GM23338 (cell line): ENCODE data around the gene FHIT. TPM values are rescaled to one million over a fixed set of nuclear protein-coding genes. Genes with fewer than 3 reads are reported as not detected.

ENCODE experiments used
- ATAC-seq: fragments of 200-7000 bp; cut with Tn5 transposase; 3 replicates; pipeline ENCODE4 v1.9.1; 2020
- DNase-seq: peaks from one replicate; pipeline ENCODE4 v3.0.0-alpha.2; 2015; ENCODE audit warnings: low spot score
- H2AFZ ChIP-seq: fragments of 200-600 bp; sonication (generic); 2 replicates; pipeline ENCODE4 v1.8.0; 2016; ENCODE audit warnings: antibody characterized with exemption, mild to moderate bottlenecking, moderate library complexity
- H3F3A ChIP-seq: fragments of 200-600 bp; sonication (generic); replicated peaks from 2 replicates; pipeline ENCODE4 v1.8.0; 2017; ENCODE audit warnings: antibody characterized with exemption, mixed run types, low read depth
- H3K27ac ChIP-seq: fragments of 200-600 bp; sonication (generic); 2 replicates; pipeline ENCODE4 v1.6.1; 2016; ENCODE audit warnings: low read depth
- H3K27me3 ChIP-seq: fragments of 200-600 bp; sonication (generic); 2 replicates; pipeline ENCODE4 v1.8.0; 2016; ENCODE audit warnings: mild to moderate bottlenecking, mixed run types, moderate library complexity; ENCODE audit not compliant: insufficient read depth
- H3K36me3 ChIP-seq: fragments of 200-600 bp; sonication (generic); 2 replicates; pipeline ENCODE4 v1.8.0; 2016; ENCODE audit warnings: mild to moderate bottlenecking; ENCODE audit not compliant: insufficient read depth
- H3K4me1 ChIP-seq: fragments of 200-600 bp; sonication (generic); 2 replicates; pipeline ENCODE4 v1.8.0; 2016; ENCODE audit warnings: mild to moderate bottlenecking, moderate library complexity; ENCODE audit not compliant: insufficient read depth
- H3K4me2 ChIP-seq: fragments of 200-600 bp; sonication (generic); 2 replicates; pipeline ENCODE4 v1.7.1; 2017; ENCODE audit warnings: mixed run types
- H3K4me3 ChIP-seq: fragments of 200-600 bp; sonication (generic); 2 replicates; pipeline ENCODE4 v1.6.1; 2016; ENCODE audit warnings: mixed run types
- H3K79me2 ChIP-seq: fragments of 200-600 bp; sonication (generic); replicated peaks from 2 replicates; pipeline ENCODE4 v1.8.0; 2017; ENCODE audit warnings: mild to moderate bottlenecking; ENCODE audit not compliant: insufficient read depth
- H3K9me2 ChIP-seq: fragments of 200-600 bp; sonication (generic); 2 replicates; pipeline ENCODE4 v1.8.0; 2017; ENCODE audit not compliant: insufficient read depth
- H4K20me1 ChIP-seq: fragments of 200-600 bp; sonication (generic); replicated peaks from 2 replicates; pipeline ENCODE4 v1.8.0; 2017; ENCODE audit warnings: mild to moderate bottlenecking; ENCODE audit not compliant: insufficient read depth
- H3K27ac Mint-ChIP-seq: 2 replicates; pipeline ENCODE4 v1.8.0; 2020; ENCODE audit warnings: inconsistent platforms, mild to moderate bottlenecking, moderate library complexity, mixed read lengths
- H3K27me3 Mint-ChIP-seq: 3 replicates; pipeline ENCODE4 v1.8.0; 2022; ENCODE audit warnings: low read depth, mild to moderate bottlenecking, moderate library complexity, mixed read lengths, inconsistent platforms; ENCODE audit not compliant: insufficient read depth, poor library complexity
- H3K36me3 Mint-ChIP-seq: 3 replicates; pipeline ENCODE4 v1.8.0; 2021; ENCODE audit warnings: low read depth, mild to moderate bottlenecking, inconsistent platforms, moderate library complexity, mixed read lengths
- H3K4me1 Mint-ChIP-seq: 3 replicates; pipeline ENCODE4 v1.8.0; 2020; ENCODE audit warnings: mild to moderate bottlenecking, inconsistent platforms, mixed read lengths
- H3K4me3 Mint-ChIP-seq: 3 replicates; pipeline ENCODE4 v1.8.0; 2021; ENCODE audit warnings: moderate library complexity, mild to moderate bottlenecking, inconsistent platforms, mixed read lengths
- H3K9me3 Mint-ChIP-seq: 3 replicates; pipeline ENCODE4 v1.8.0; 2020; ENCODE audit warnings: moderate library complexity, mild to moderate bottlenecking, inconsistent platforms, mixed read lengths
- CREB1 ChIP-seq: fragments of 250-450 bp; sonication (Bioruptor Pico); IDR thresholded peaks from 2 replicates; pipeline ENCODE4 v1.5.0; 2020; ENCODE audit warnings: low read depth, mild to moderate bottlenecking, moderate library complexity
- ETS1 ChIP-seq: IDR thresholded peaks from 2 replicates; pipeline ENCODE4 v1.6.1; 2016; ENCODE audit warnings: antibody characterized with exemption
- EZH2 ChIP-seq: fragments of 200-600 bp; sonication (generic); IDR thresholded peaks from one replicate; pipeline ENCODE4 v1.8.0; 2017; ENCODE audit warnings: antibody characterized with exemption, mild to moderate bottlenecking, low read depth; ENCODE audit not compliant: unreplicated experiment
- EZH2phosphoT487 ChIP-seq: fragments of 200-600 bp; sonication (generic); IDR thresholded peaks from one replicate; pipeline ENCODE4 v1.8.1; 2018; ENCODE audit warnings: antibody characterized with exemption; ENCODE audit not compliant: unreplicated experiment
- STAT1 ChIP-seq: IDR thresholded peaks from one replicate; pipeline ENCODE4 v1.6.1; 2016; ENCODE audit warnings: antibody characterized with exemption; ENCODE audit not compliant: unreplicated experiment
- ZNF114 ChIP-seq: fragments of 250-450 bp; sonication (Bioruptor Pico); IDR thresholded peaks from 2 replicates; pipeline ENCODE4 v1.5.0; 2020; ENCODE audit warnings: mild to moderate bottlenecking, moderate library complexity
- ZNF331 ChIP-seq: fragments of 250-450 bp; sonication (Bioruptor Pico); IDR thresholded peaks from 2 replicates; pipeline ENCODE4 v1.5.0; 2020; ENCODE audit warnings: low read depth, mild to moderate bottlenecking, moderate library complexity
- ZNF462 ChIP-seq: fragments of 250-450 bp; sonication (Bioruptor Pico); IDR thresholded peaks from 2 replicates; pipeline ENCODE4 v1.5.0; 2020; ENCODE audit warnings: mild to moderate bottlenecking, moderate library complexity
- polyA plus RNA-seq: library from polyadenylated mRNA; unstranded; fragments of >200 nt; fragmentation: Nextera tagmentation; extraction: Ambion mirVana; gene quantifications from 2 replicates; pipeline ENCODE4 v1.2.1, GENCODE V29; 2016
- total RNA-seq: library from RNA; depleted of rRNA; stranded (reverse); fragments of >200 nt; shearing (Covaris generic); gene quantifications from 2 replicates; pipeline ENCODE4 v1.2.3, GENCODE V29; 2014
- TF ChIP-seq, protein P1 (sequence below), 2 experiments: fragments of 200-600 bp in 1 of 2; sonication (generic) in 1 of 2; conservative IDR thresholded peaks; 2 replicates each; pipeline versions ENCODE4 v1.5.1 to v1.6.1; 2016 to 2017; ENCODE audit warnings: antibody characterized with exemption in 2 of 2, low read depth in 2 of 2, mild to moderate bottlenecking in 2 of 2, moderate library complexity in 1 of 2

FHIT gene
- total and polyA plus RNA-seq, 2 experiments from 2014 or later: 3.0 to 8.3 TPM

DNA sequence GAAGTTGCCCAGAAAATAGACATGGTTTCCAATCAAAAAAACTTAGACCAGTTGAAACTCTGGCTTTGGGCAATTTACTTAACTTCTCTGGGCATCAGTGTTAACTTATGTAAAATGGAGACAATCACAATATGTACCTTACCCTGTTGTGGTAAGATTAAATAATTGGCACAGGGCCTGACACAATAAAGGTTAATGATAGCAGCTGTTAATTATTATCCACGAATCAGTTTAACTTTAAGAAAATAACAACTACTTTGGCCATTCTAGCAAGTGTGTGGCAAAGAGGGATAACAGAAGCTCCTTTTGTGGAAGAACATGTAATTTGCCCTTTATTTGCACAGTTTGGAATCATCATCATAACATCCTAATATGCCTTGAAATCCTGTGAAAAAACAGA is 787.6 kb downstream of the FHIT start (continued):
- no peak for TF ChIP-seq ZNF462 (CRISPR knock-in tag)
- TF ChIP-seq, protein P1, sequence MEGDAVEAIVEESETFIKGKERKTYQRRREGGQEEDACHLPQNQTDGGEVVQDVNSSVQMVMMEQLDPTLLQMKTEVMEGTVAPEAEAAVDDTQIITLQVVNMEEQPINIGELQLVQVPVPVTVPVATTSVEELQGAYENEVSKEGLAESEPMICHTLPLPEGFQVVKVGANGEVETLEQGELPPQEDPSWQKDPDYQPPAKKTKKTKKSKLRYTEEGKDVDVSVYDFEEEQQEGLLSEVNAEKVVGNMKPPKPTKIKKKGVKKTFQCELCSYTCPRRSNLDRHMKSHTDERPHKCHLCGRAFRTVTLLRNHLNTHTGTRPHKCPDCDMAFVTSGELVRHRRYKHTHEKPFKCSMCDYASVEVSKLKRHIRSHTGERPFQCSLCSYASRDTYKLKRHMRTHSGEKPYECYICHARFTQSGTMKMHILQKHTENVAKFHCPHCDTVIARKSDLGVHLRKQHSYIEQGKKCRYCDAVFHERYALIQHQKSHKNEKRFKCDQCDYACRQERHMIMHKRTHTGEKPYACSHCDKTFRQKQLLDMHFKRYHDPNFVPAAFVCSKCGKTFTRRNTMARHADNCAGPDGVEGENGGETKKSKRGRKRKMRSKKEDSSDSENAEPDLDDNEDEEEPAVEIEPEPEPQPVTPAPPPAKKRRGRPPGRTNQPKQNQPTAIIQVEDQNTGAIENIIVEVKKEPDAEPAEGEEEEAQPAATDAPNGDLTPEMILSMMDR (conservative IDR thresholded peaks at IDR 0.05; ENCODE audit: low read depth in 2 of 2): no peak
- no peak for TF ChIP-seq EZH2

DNA sequence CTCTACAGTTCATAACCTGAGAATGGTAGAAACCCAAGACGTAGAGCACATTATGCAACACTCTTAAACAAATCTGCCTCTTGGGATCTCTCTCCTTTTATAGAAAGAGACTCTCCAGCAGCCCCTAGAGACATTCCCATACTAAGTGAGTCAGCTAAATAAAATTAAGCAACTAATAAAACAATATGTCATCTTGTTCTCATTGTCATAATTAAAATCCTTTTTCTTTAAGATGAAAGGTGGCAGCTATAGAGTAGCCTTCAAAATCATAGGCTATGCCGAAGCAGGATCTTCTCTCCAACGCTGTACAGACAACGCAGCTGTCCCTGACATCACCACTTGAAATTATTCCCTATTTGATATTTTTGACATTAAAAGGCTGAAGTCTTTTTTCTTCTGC is 790.0 kb downstream of the FHIT start:
- no peak overlapping the region for H2AFZ ChIP-seq
- H3K27me3 Mint-ChIP-seq: no peaks in the 10 kb centered on the region
- H3K9me2 ChIP-seq: no peaks in the 10 kb centered on the region
- no peak overlapping the region for H3K27ac ChIP-seq
- H3K79me2 ChIP-seq: no peaks in the 10 kb centered on the region
- no peaks in the 10 kb centered on the region for H3K4me1 Mint-ChIP-seq
- H3K4me3 Mint-ChIP-seq: no peak overlapping the region
- no peak overlapping the region for H3K27ac Mint-ChIP-seq
- no peak overlapping the region for H3K4me2 ChIP-seq
- no peaks in the 10 kb centered on the region for H3F3A ChIP-seq
- no peaks in the 10 kb centered on the region for H3K36me3 ChIP-seq
- H3K4me3 ChIP-seq: no peak overlapping the region
- no peak for ATAC-seq
- no peaks in the 10 kb centered on the region for H4K20me1 ChIP-seq
- no peaks in the 10 kb centered on the region for H3K36me3 Mint-ChIP-seq
- DNase-seq: no peak
- no peaks in the 10 kb centered on the region for H3K27me3 ChIP-seq
- no peaks in the 10 kb centered on the region for H3K4me1 ChIP-seq
- peaks cover 8% of the 10 kb centered on the region; the same call in 1 of the 3 replicates for H3K9me3 Mint-ChIP-seq
- TF ChIP-seq, protein P1 (conservative IDR thresholded peaks at IDR 0.05; ENCODE audit: low read depth in 2 of 2): no peak
- no peak for TF ChIP-seq EZH2phosphoT487
- TF ChIP-seq ZNF331 (CRISPR knock-in tag): no peak
- no peak for TF ChIP-seq CREB1 (CRISPR knock-in tag)
- no peak for TF ChIP-seq EZH2
- TF ChIP-seq STAT1: no peak
- no peak for TF ChIP-seq ETS1
- TF ChIP-seq ZNF114 (CRISPR knock-in tag): no peak
